Keratinocyte (primary cell): ENCODE data around the gene HNRNPLL. TPM values are rescaled to one million over a fixed set of nuclear protein-coding genes. Genes with fewer than 3 reads are reported as not detected.

Source experiments
- DNase-seq: peaks from one replicate; pipeline ENCODE4 v3.0.0-alpha.2; 2011; ENCODE audit warnings: low read depth, missing footprints, low spot score
- FAIRE-seq: peaks from 2 replicates; lab custom pipeline; 2011; peaks lifted over from hg19 to GRCh38; lab: Jason Lieb, UNC
- H2AFZ ChIP-seq: 2 replicates; pipeline ENCODE4 v1.6.0; 2012; ENCODE audit warnings: low read length, control low read depth, inconsistent platforms; ENCODE audit not compliant: control insufficient read depth
- H3K27ac ChIP-seq: 2 replicates; pipeline ENCODE4 v1.5.1; 2011; ENCODE audit warnings: low read length; ENCODE audit not compliant: control insufficient read depth, insufficient read depth
- H3K27me3 ChIP-seq: 3 replicates; pipeline ENCODE4 v1.6.0; 2011; ENCODE audit warnings: low read length; ENCODE audit not compliant: control insufficient read depth, insufficient read depth; ENCODE audit errors: extremely low read depth
- H3K36me3 ChIP-seq, 2 experiments: 2 replicates in 1 of 2; 3 replicates in 1 of 2; pipeline ENCODE4 v1.5.1; 2011; ENCODE audit warnings: low read length in 2 of 2, mild to moderate bottlenecking in 1 of 2; ENCODE audit not compliant: control insufficient read depth in 2 of 2, insufficient read depth in 2 of 2; ENCODE audit errors: extremely low read depth in 1 of 2
- H3K4me1 ChIP-seq: 3 replicates; pipeline ENCODE4 v1.5.1; 2011; ENCODE audit warnings: low read length; ENCODE audit not compliant: control insufficient read depth, insufficient read depth; ENCODE audit errors: extremely low read depth
- H3K4me2 ChIP-seq: 3 replicates; pipeline ENCODE4 v1.6.0; 2011; ENCODE audit warnings: low read depth, low read length; ENCODE audit not compliant: control insufficient read depth, insufficient read depth; ENCODE audit errors: extremely low read depth
- H3K4me3 ChIP-seq, 3 experiments: fragments of 200-600 bp in 1 of 3; sonication (generic) in 1 of 3; 2 replicates in 2 of 3; 3 replicates in 1 of 3; pipeline ENCODE4 v1.5.1; 2011 to 2016; ENCODE audit warnings: low read length in 3 of 3, mild to moderate bottlenecking in 3 of 3, control low read depth in 2 of 3, inconsistent platforms in 1 of 3, low read depth in 1 of 3, mixed read lengths in 1 of 3, mixed run types in 1 of 3, moderate library complexity in 1 of 3; ENCODE audit not compliant: control insufficient read depth in 2 of 3, insufficient read depth in 2 of 3; ENCODE audit errors: extremely low read depth in 1 of 3
- H3K79me2 ChIP-seq: 2 replicates; pipeline ENCODE4 v1.6.0; 2012; ENCODE audit warnings: low read length; ENCODE audit not compliant: control insufficient read depth, insufficient read depth
- H3K9ac ChIP-seq: 3 replicates; pipeline ENCODE4 v1.6.0; 2011; ENCODE audit warnings: low read length; ENCODE audit not compliant: control insufficient read depth, insufficient read depth; ENCODE audit errors: extremely low read depth
- H3K9me1 ChIP-seq: 3 replicates; pipeline ENCODE4 v1.6.0; 2011; ENCODE audit warnings: low read length; ENCODE audit not compliant: control insufficient read depth, insufficient read depth; ENCODE audit errors: extremely low read depth
- H3K9me3 ChIP-seq: 2 replicates; pipeline ENCODE4 v1.5.1; 2012; ENCODE audit warnings: low read depth, low read length; ENCODE audit not compliant: control insufficient read depth
- H4K20me1 ChIP-seq: 3 replicates; pipeline ENCODE4 v1.6.0; 2011; ENCODE audit warnings: low read length; ENCODE audit not compliant: control insufficient read depth, insufficient read depth; ENCODE audit errors: extremely low read depth
- EZH2 ChIP-seq: IDR thresholded peaks from one replicate; pipeline ENCODE4 v1.6.1; 2012; ENCODE audit warnings: inconsistent platforms, mild to moderate bottlenecking, low read length, moderate library complexity
- dilution Hi-C: fragments of 300-500 bp; cut with MboI; formaldehyde crosslinking; loops from one replicate; pipeline ENCODE4 v1.7.0; 2020; ENCODE audit warnings: low sequenced_read_pairs; ENCODE audit not compliant: extremely low pct_ligation_motif_present
- polyA plus RNA-seq, 5 experiments: library from polyadenylated mRNA; depleted of rRNA in 3 of 5; stranded (reverse) in 3 of 5; stranded (forward) in 1 of 5; unstranded in 1 of 5; fragments of >200 nt; gene quantifications; 1 replicate in 1 of 5; 2 replicates in 3 of 5; 3 replicates in 1 of 5; pipeline versions ENCODE4 v1.2.1 to v1.2.3, GENCODE V29; 2011 to 2012; ENCODE audit warnings: missing spikeins in 2 of 5, low read depth in 1 of 5, low replicate concordance in 1 of 5
- TF ChIP-seq, protein P1 (sequence below), 3 experiments: IDR thresholded peaks in 1 of 3; conservative IDR thresholded peaks in 1 of 3; optimal IDR thresholded peaks in 1 of 3; 2 replicates in 2 of 3; 3 replicates in 1 of 3; pipeline versions ENCODE3 to v1.5.1; 2011; ENCODE audit warnings: low read length in 3 of 3, mild to moderate bottlenecking in 3 of 3, moderate library complexity in 2 of 3, control low read depth in 1 of 3, inconsistent platforms in 1 of 3; ENCODE audit not compliant: insufficient read depth in 2 of 3; ENCODE audit errors: extremely low read depth in 1 of 3

Gene HNRNPLL
- polyA plus RNA-seq, 1 donor (not counting 4 experiments of a cell fraction or from before 2014, with no cell fraction given) = 53.8 TPM

DNA sequence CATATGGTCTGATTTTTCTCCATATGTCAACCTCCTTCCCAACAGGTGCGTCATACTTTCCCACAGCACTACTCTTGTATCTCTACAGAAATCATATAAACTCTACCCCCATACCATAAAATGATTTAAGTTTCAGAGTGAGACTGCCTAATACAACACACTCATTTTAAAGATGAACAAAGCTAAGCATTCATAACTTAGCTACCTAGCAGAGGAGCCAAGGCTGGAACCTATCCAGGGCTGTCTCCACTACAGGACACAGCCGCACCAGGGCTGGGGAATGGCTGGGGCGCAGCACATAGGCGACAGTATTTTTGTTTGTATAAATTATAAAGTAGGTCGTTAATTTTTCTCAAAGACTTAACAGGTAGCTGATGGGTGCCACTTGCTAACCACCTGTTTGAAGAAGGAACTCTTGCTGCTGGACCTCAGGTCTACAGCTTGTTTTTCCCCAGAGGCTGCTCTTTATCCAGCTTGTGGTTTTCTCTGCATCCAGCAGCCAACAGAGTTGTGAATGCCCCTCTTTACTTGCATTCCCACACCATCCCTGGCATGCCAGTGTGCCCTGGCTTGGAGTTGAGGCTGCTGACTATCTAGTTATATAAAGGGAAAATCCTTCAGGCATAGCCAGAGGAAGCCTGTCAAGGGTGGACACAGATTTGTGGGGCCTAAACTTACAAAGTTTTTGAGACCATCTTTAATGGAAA is 62.0 kb downstream of the HNRNPLL start:
- FAIRE-seq = no peak
- TF ChIP-seq, protein P1, sequence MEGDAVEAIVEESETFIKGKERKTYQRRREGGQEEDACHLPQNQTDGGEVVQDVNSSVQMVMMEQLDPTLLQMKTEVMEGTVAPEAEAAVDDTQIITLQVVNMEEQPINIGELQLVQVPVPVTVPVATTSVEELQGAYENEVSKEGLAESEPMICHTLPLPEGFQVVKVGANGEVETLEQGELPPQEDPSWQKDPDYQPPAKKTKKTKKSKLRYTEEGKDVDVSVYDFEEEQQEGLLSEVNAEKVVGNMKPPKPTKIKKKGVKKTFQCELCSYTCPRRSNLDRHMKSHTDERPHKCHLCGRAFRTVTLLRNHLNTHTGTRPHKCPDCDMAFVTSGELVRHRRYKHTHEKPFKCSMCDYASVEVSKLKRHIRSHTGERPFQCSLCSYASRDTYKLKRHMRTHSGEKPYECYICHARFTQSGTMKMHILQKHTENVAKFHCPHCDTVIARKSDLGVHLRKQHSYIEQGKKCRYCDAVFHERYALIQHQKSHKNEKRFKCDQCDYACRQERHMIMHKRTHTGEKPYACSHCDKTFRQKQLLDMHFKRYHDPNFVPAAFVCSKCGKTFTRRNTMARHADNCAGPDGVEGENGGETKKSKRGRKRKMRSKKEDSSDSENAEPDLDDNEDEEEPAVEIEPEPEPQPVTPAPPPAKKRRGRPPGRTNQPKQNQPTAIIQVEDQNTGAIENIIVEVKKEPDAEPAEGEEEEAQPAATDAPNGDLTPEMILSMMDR (optimal IDR thresholded peaks at IDR 0.05 in 1 of 3, IDR thresholded peaks at IDR 0.05 in 1 of 3, conservative IDR thresholded peaks at IDR 0.05 in 1 of 3; ENCODE audit: extremely low read depth in 1 of 3, insufficient read depth in 2 of 3, low read length in 3 of 3) = no peak
- TF ChIP-seq EZH2 = no peak
- Histone ChIP-seq H3K4me3 (no peak overlapping the region), H4K20me1 (no peaks in the 10 kb centered on the region), H3K9me1 (no peaks in the 10 kb centered on the region), H3K9ac (no peak overlapping the region), H3K79me2 (no peaks in the 10 kb centered on the region), H3K4me1 (peaks cover 8% of the 10 kb centered on the region), H3K4me2 (no peak overlapping the region), H3K36me3 (no peaks in the 10 kb centered on the region), H3K9me3 (no peaks in the 10 kb centered on the region), H3K27ac (no peak overlapping the region), H3K27me3 (no peaks in the 10 kb centered on the region), H2AFZ (no peak overlapping the region)
- DNase-seq = no peak
- dilution Hi-C loops = no loop called here

DNA sequence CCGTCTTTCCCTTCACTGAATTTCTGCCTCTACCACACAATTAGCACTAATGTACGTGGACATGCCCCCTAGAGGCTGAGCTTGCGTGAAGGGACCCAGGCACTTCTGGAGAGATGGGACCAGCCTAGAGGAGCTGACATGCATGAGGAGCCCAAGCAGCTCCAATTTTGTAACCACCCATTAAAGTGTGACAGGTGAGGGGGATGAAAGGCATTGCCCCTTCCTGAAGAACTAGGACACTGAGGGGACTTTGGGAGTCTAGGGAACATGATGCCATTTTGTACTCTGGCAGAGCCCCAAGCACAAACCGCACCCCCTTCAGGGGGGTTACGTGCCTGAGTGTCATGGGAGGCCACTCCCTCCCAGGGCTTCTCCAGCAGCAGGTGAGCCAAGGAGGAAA is 63.6 kb downstream of the HNRNPLL start:
- Histone ChIP-seq H3K4me2 (no peak overlapping the region), H3K9me1 (no peaks in the 10 kb centered on the region), H3K4me3 (no peak overlapping the region), H3K27ac (no peak overlapping the region), H3K9me3 (no peaks in the 10 kb centered on the region), H4K20me1 (no peaks in the 10 kb centered on the region), H3K79me2 (no peaks in the 10 kb centered on the region), H3K36me3 (no peaks in the 10 kb centered on the region), H3K4me1 (peaks cover 10% of the 10 kb centered on the region), H3K9ac (no peak overlapping the region), H3K27me3 (no peaks in the 10 kb centered on the region), H2AFZ (no peak overlapping the region)
- dilution Hi-C loops = no loop called here
- TF ChIP-seq, protein P1 (optimal IDR thresholded peaks at IDR 0.05 in 1 of 3, IDR thresholded peaks at IDR 0.05 in 1 of 3, conservative IDR thresholded peaks at IDR 0.05 in 1 of 3; ENCODE audit: extremely low read depth in 1 of 3, insufficient read depth in 2 of 3, low read length in 3 of 3) = no peak
- TF ChIP-seq EZH2 = no peak
- no peak for FAIRE-seq
- DNase-seq = no peak
